GF-D8 (cell line): ENCODE data around the gene OR5L2.
"Not testable (repeated sequence)": the region's sequence is repeated elsewhere in the genome, so short reads cannot be mapped to it uniquely, and the experiment has no call there.

Experiments used
- DNase-seq: peaks from one replicate; lab custom pipeline; 2025; lab: John Stamatoyannopoulos, UW

OR5L2 gene

GRCh38 chr11:55826919-55827318 lies at the start of gene OR5L2:
OR5L2 (plus strand) TSS chr11:55827219; CDS start chr11:55827219, 0 bp downstream.
- no peak for DNase-seq

- DNase-seq: no peak
Measured at GRCh38 chr11:55791606-55792005, 35.4 kb upstream of the OR5L2 start.

GRCh38 chr11:55793321-55793720 lies 33.7 kb upstream of the OR5L2 start:
- no peak for DNase-seq

- DNase-seq: no peak
Measured at GRCh38 chr11:55795256-55795655, 31.8 kb upstream of the OR5L2 start, which contains the start of gene OR5D14. OR5D14 (plus strand) TSS chr11:55795556; CDS start chr11:55795556, 0 bp downstream.

GRCh38 chr11:55806248-55806647 lies 20.8 kb upstream of the OR5L2 start:
- DNase-seq: no peak

- no peak for DNase-seq
Measured at GRCh38 chr11:55811067-55811466, 16.0 kb upstream of the OR5L2 start, which contains the start of gene OR5L1. OR5L1 (plus strand) TSS chr11:55811367; CDS start chr11:55811467, 100 bp downstream.

- no peak for DNase-seq
Measured at GRCh38 chr11:55819330-55819729, 7.7 kb upstream of the OR5L2 start, which contains the start of gene OR5D18. OR5D18 (plus strand) TSS chr11:55819630; CDS start chr11:55819630, 0 bp downstream.

- no peak for DNase-seq
Measured at GRCh38 chr11:55838452-55838851, 11.4 kb downstream of the OR5L2 start, which contains the start of gene OR5D16. OR5D16 (plus strand) TSS chr11:55838752; CDS start chr11:55838752, 0 bp downstream.

GRCh38 chr11:55847453-55847852 lies 20.4 kb downstream of the OR5L2 start:
- no peak for DNase-seq

GRCh38 chr11:55849037-55849436 lies 22.0 kb downstream of the OR5L2 start:
- DNase-seq: no peak

- no peak for DNase-seq
Measured at GRCh38 chr11:55852141-55852540, 25.1 kb downstream of the OR5L2 start.

GRCh38 chr11:55854704-55855103 lies 27.7 kb downstream of the OR5L2 start:
- DNase-seq: no peak

- not testable (repeated sequence) for DNase-seq
Measured at GRCh38 chr11:55867354-55867753, 40.3 kb downstream of the OR5L2 start.

GRCh38 chr11:55872731-55873130 lies 45.7 kb downstream of the OR5L2 start:
- not testable (repeated sequence) for DNase-seq

GRCh38 chr11:55873146-55873545 lies 46.1 kb downstream of the OR5L2 start:
- not testable (repeated sequence) for DNase-seq
